ENCODE measurements around the gene ICAM4. TPM values are rescaled to one million over a fixed set of nuclear protein-coding genes. Genes with fewer than 3 reads are reported as not detected.

ICAM4 gene
- total RNA-seq, 2 donors from 2014 or later: 0.55 TPM; not detected in 1

GRCh38 chr19:10260141-10260584 lies 26.6 kb upstream of the ICAM4 start:
- H3K36me3 ChIP-seq: peaks cover 43% of the 10 kb centered on the region
- no peak for DNase-seq (ENCODE audit: low spot score)
- TF ChIP-seq, protein P1, sequence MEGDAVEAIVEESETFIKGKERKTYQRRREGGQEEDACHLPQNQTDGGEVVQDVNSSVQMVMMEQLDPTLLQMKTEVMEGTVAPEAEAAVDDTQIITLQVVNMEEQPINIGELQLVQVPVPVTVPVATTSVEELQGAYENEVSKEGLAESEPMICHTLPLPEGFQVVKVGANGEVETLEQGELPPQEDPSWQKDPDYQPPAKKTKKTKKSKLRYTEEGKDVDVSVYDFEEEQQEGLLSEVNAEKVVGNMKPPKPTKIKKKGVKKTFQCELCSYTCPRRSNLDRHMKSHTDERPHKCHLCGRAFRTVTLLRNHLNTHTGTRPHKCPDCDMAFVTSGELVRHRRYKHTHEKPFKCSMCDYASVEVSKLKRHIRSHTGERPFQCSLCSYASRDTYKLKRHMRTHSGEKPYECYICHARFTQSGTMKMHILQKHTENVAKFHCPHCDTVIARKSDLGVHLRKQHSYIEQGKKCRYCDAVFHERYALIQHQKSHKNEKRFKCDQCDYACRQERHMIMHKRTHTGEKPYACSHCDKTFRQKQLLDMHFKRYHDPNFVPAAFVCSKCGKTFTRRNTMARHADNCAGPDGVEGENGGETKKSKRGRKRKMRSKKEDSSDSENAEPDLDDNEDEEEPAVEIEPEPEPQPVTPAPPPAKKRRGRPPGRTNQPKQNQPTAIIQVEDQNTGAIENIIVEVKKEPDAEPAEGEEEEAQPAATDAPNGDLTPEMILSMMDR (IDR thresholded peaks at IDR 0.05): no peak
- no peaks in the 10 kb centered on the region for H3K27me3 ChIP-seq
- no peak overlapping the region for H3K27ac ChIP-seq
- H3K4me3 ChIP-seq: no peak overlapping the region
- peaks cover 0 to 7% of the 10 kb centered on the region in 2 donors for H3K4me1 ChIP-seq
- H3K9me3 ChIP-seq: no peaks in the 10 kb centered on the region

- Histone ChIP-seq H3K4me1 (peaks cover 0 to 12% of the 10 kb centered on the region in 2 donors), H3K27ac (no peak overlapping the region), H3K9me3 (no peaks in the 10 kb centered on the region), H3K27me3 (no peaks in the 10 kb centered on the region), H3K36me3 (peaks cover 18% of the 10 kb centered on the region), H3K4me3 (no peak overlapping the region)
- TF ChIP-seq, protein P1 (IDR thresholded peaks at IDR 0.05): no peak
- DNase-seq (ENCODE audit: low spot score): no peak
These were observed 24.0 kb upstream of the ICAM4 start for GRCh38 chr19:10262771-10263170.

DNA sequence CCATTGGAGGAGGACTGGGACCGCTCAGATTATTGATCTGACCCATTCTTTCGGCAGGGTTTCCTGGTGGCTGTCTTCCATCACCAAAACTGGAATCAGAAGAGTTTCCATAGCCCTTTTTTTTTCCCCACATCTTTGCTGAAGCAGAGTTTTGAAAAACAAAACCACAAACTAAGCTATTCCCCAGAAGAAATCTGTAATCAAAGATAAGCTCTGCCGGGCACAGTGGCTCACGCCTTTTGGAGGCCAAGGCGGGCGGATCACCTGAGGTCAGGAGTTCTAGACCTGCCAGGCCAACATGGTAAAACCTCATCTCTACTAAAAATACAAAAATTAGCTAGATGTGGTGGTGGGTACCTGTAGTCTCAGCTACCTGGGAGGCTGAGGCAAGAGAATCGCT lies 20.0 kb upstream of the ICAM4 start:
- no peak for DNase-seq (ENCODE audit: low spot score)
- H3K4me3 ChIP-seq: no peak overlapping the region
- H3K36me3 ChIP-seq: no peaks in the 10 kb centered on the region
- no peak overlapping the region for H3K27ac ChIP-seq
- H3K4me1 ChIP-seq: peaks cover 0 to 30% of the 10 kb centered on the region in 2 donors
- TF ChIP-seq, protein P1 (IDR thresholded peaks at IDR 0.05): no peak
- H3K9me3 ChIP-seq: no peaks in the 10 kb centered on the region
- H3K27me3 ChIP-seq: peaks cover 0 to 5% of the 10 kb centered on the region in 2 donors

GRCh38 chr19:10268071-10268470 lies 18.7 kb upstream of the ICAM4 start:
- Histone ChIP-seq H3K4me1 (peaks cover 0 to 34% of the 10 kb centered on the region in 2 donors), H3K27ac (peak overlapping the region; percentile 42 to 68), H3K27me3 (peaks cover 0 to 5% of the 10 kb centered on the region in 2 donors), H3K9me3 (no peaks in the 10 kb centered on the region), H3K36me3 (no peaks in the 10 kb centered on the region), H3K4me3 (no peak overlapping the region)
- TF ChIP-seq, protein P1 (IDR thresholded peaks at IDR 0.05): no peak
- no peak for DNase-seq (ENCODE audit: low spot score)

GRCh38 chr19:10269333-10270179 lies 17.2 kb upstream of the ICAM4 start:
- TF ChIP-seq, protein P1 (IDR thresholded peaks at IDR 0.05): peak; percentile 89 to 98
- DNase-seq (ENCODE audit: low spot score): peak; percentile 93
- Histone ChIP-seq H3K4me1 (peaks cover 0 to 34% of the 10 kb centered on the region in 2 donors), H3K9me3 (no peaks in the 10 kb centered on the region), H3K4me3 (peak overlapping the region; percentile 27 to 54), H3K36me3 (no peaks in the 10 kb centered on the region), H3K27me3 (peaks cover 0 to 5% of the 10 kb centered on the region in 2 donors), H3K27ac (peak overlapping the region; percentile 73 to 85)
